CD4-positive, alpha-beta T cell treated with Interleukin-6 at 100 ng/mL for 8 hours (primary cell): ENCODE data around the gene ZNF85.
A peak's percentile ranks its signal among the peaks of the same experiment; 100 is the strongest.
"Not testable (repeated sequence)": the region's sequence is repeated elsewhere in the genome, so short reads cannot be mapped to it uniquely, and the experiment has no call there.

Source experiments
- DNase-seq: peaks from one replicate; pipeline ENCODE4 v3.0.0-alpha.2; 2020; ENCODE audit warnings: mixed read lengths, low spot score

The ZNF85 gene

GRCh38 chr19:20923077-20923871 lies at the start of gene ZNF85:
Gene ZNF85 (plus strand): TSS chr19:20923251. CDS start chr19:20923401, 150 bp downstream.
- peak; percentile 92 for DNase-seq

GRCh38 chr19:20879501-20879900 lies 43.5 kb upstream of the ZNF85 start:
- DNase-seq, result no peak

- DNase-seq, result no peak
These were observed 10.1 kb upstream of the ZNF85 start for GRCh38 chr19:20912973-20913372.

- DNase-seq, result no peak
These were observed 2.4 kb downstream of the ZNF85 start for GRCh38 chr19:20925481-20925880.

- DNase-seq, result no peak
These were observed 3.7 kb downstream of the ZNF85 start for GRCh38 chr19:20926796-20927195.

GRCh38 chr19:20928371-20928770 lies 5.3 kb downstream of the ZNF85 start:
- no peak for DNase-seq

GRCh38 chr19:20936322-20936947 lies 13.4 kb downstream of the ZNF85 start:
- not testable (repeated sequence) for DNase-seq

GRCh38 chr19:20952561-20953095 lies 29.6 kb downstream of the ZNF85 start:
- not testable (repeated sequence) for DNase-seq

GRCh38 chr19:20964798-20965197 lies 41.7 kb downstream of the ZNF85 start:
- no peak for DNase-seq

GRCh38 chr19:20968092-20968491 lies 45.0 kb downstream of the ZNF85 start:
- no peak for DNase-seq

- DNase-seq, result no peak
These were observed 46.4 kb downstream of the ZNF85 start for GRCh38 chr19:20969498-20969897.

GRCh38 chr19:20969898-20970297 lies 46.8 kb downstream of the ZNF85 start:
- no peak for DNase-seq

GRCh38 chr19:20992788-20993187 lies 69.7 kb downstream of the ZNF85 start:
- not testable (repeated sequence) for DNase-seq

- peak; percentile 86 for DNase-seq
These were observed 76.8 kb downstream of the ZNF85 start for GRCh38 chr19:20999731-21000352.
